NOMO-1 treated with DMSO at 0.1 percent for 48 hours (cell line): ENCODE data around the gene P4HA1.
"Not testable (repeated sequence)": the region's sequence is repeated elsewhere in the genome, so short reads cannot be mapped to it uniquely, and the experiment has no call there.

Source experiments
- DNase-seq: peaks from one replicate; lab custom pipeline; 2025; ENCODE audit not compliant: unreplicated experiment; lab: John Stamatoyannopoulos, UW

Gene P4HA1

GRCh38 chr10:73043766-73044377 is 52.8 kb downstream of the P4HA1 start:
- DNase-seq, result no peak

- no peak for DNase-seq
Measured at GRCh38 chr10:73043319-73043718, 53.3 kb downstream of the P4HA1 start.

GRCh38 chr10:73042130-73042529 is 54.5 kb downstream of the P4HA1 start:
- no peak for DNase-seq

DNA sequence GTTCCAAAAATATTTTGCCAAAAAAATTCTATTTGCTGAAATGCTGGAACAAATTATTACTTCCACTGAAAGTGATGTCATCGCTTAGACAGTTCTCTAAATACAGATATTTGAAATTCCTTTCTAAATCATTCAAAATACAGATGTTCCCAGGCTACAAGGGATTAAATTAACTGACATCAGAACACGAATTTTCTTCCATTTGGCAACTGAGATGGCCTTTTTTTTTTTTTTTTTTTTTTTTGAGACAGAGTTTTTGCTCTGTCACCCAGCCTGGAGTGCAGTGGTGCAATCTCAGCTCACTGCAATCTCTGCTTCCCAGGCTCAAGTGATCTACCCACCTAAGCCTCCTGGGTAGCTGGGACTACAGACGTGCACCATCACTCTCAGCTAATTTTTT is 57.0 kb downstream of the P4HA1 start:
- no peak for DNase-seq

- DNase-seq, result not testable (repeated sequence)
Measured at GRCh38 chr10:73036285-73036684, 60.4 kb downstream of the P4HA1 start.

- no peak for DNase-seq
Measured at GRCh38 chr10:73032536-73032935, 64.1 kb downstream of the P4HA1 start.

- not testable (repeated sequence) for DNase-seq
Measured at GRCh38 chr10:73026623-73027022, 70.0 kb downstream of the P4HA1 start.

- DNase-seq, result not testable (repeated sequence)
Measured at GRCh38 chr10:73023455-73024070, 73.1 kb downstream of the P4HA1 start.

DNA sequence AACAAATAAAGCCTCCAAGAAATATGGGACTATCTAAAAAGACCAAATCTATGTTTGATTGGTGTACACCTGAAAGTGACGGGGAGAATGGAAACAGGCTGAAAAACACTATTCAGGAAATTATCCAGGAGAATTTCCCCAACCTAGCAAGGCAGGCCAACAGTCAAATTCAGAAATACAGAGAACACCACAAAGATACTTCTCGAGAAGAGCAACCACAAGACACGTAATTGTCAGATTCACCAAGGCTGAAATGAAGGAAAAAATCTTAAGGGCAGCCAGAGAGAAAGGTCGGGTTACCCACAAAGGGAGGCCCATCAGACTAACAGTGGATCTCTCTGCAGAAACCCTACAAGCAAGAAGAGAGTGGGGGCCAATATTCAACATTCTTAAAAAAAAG is 73.7 kb downstream of the P4HA1 start:
- not testable (repeated sequence) for DNase-seq

- DNase-seq, result not testable (repeated sequence)
Measured at GRCh38 chr10:73021538-73022164, 75.0 kb downstream of the P4HA1 start.

DNA sequence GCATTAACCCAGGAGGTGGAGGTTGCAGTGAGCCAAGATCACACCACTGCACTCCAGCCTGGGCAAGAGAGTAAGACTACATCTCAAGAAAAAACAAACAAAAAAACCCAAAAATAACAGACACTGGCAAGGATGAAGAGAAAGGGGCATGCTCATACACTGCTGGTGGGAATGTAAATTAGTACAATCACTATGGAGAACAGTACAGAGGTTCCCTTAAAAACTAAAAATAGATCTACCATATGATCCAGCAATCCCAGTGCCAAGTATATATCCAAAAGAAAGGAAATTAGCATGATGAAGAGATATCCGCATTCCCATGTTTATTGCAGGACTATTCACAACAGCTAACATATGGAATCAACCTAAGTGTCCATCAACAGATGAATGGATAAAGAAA is 75.6 kb downstream of the P4HA1 start:
- DNase-seq, result no peak

DNA sequence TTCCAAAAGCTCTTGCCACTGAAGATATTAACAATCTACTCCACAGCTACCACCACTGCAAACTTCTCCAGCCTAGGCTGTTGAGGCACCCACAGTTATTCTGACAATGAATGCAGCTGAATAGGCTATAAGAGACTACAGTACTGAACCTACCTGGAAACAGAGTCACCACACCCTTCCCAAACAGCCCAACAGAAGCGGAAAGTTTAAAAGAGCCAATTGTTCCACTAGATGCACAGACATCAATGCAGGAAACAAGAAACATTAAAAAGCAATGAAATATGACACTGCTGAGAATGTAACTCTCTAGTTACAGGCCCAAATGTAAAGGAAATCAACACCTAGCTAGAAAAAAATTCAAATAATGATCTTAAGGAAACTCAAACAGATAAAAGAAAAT is 77.6 kb downstream of the P4HA1 start:
- no peak for DNase-seq

DNA sequence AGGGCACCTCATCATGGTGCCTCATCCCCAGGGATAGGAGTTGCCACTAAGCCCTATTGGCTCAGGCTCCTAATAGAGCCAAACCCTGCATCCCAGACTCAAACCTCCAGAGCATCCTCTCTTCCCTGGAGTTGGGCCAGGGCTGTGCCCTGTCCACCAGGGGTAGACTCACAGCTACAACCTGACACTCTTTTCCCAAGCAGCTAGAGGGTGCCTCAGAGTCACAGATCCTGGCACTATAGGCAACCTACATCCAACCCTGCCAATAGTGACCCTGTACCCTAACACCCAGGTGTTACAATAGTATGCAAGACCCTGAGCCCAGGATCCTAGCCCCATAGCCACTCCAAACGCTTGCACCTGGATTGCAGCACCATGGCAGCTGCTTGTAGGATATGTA is 78.0 kb downstream of the P4HA1 start:
- no peak for DNase-seq

DNA sequence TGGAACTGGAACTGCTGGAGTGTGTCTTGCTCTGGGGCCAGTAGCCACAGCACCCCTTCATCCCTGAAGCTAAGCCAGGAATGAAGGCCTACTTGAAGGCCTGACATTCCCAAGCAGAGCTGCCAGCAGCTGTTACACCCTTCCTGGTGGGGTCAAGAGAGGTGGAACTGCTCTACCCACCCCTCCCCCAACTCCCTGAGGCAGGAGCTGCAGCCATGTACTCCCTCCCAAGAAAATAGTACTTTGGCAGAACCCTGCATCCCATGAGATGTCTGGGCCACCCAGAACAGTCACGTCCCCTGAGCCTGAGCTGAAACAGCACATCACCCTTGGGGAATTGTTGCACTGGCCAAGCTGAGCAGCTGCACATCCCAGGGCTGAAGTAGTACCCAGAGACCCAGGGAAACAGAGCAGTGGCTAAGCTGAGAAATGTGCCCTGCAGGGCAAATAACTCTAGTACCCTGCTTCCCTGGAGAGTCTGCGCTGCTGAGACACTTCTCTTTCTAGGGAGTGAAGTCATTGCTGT is 78.6 kb downstream of the P4HA1 start:
- no peak for DNase-seq

GRCh38 chr10:73015779-73016178 is 80.9 kb downstream of the P4HA1 start:
- no peak for DNase-seq

GRCh38 chr10:73003822-73004221 is 92.8 kb downstream of the P4HA1 start:
- DNase-seq, result no peak

GRCh38 chr10:73000973-73001372 is 95.7 kb downstream of the P4HA1 start:
- DNase-seq, result no peak

- DNase-seq, result no peak
Measured at GRCh38 chr10:72997099-72997498, 99.6 kb downstream of the P4HA1 start.

DNA sequence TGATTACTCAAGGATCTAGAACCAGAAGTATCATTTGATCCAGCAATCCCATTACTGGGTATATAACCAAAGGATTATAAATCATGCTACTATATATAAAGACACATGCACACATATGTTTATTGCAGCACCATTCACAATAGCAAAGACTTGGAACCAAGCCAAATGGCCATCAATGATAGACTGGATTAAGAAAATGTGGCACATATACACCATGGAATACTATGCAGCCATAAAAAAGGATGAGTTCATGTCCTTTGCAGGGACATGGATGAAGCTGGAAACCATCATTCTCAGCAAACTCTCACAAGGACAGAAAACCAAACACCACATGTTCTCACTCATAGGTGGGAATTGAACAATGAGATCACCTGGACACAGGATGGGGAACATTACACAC is 101.2 kb downstream of the P4HA1 start:
- DNase-seq, result not testable (repeated sequence)

DNA sequence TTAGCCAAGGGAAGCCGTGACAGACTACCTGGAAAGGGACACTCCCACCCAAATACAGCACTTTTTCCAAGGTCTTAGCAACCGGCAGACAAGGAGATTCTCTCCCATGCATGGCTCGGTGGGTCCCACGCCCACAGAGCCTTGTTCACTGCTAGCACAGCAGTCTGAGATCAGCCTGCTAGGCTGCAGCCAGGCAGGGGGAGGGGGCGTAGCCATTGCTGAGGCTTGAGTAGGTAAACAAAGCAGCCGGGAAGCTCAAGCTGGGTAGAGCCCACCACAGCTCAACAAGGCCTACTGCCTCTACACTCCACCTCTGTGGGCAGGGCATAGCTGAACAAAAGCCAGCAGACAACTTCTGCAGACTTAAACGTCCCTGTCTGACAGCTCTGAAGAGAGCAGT is 106.9 kb downstream of the P4HA1 start:
- DNase-seq, result not testable (repeated sequence)

- DNase-seq, result not testable (repeated sequence)
Measured at GRCh38 chr10:72984618-72985017, 112.0 kb downstream of the P4HA1 start.

- DNase-seq, result no peak
Measured at GRCh38 chr10:72981882-72982529, 114.7 kb downstream of the P4HA1 start.
